GM21423 (cell line): Measurements from ENCODE around the gene SORT1.
"Not testable (repeated sequence)": the region's sequence is repeated elsewhere in the genome, so short reads cannot be mapped to it uniquely, and the experiment has no call there.

Source experiments
- ATAC-seq: cut with Tn5 transposase; IDR thresholded peaks from one replicate; pipeline ENCODE4 v1.9.1; 2021; ENCODE audit warnings: mild to moderate bottlenecking, moderate library complexity; ENCODE audit not compliant: unreplicated experiment

The SORT1 gene

DNA sequence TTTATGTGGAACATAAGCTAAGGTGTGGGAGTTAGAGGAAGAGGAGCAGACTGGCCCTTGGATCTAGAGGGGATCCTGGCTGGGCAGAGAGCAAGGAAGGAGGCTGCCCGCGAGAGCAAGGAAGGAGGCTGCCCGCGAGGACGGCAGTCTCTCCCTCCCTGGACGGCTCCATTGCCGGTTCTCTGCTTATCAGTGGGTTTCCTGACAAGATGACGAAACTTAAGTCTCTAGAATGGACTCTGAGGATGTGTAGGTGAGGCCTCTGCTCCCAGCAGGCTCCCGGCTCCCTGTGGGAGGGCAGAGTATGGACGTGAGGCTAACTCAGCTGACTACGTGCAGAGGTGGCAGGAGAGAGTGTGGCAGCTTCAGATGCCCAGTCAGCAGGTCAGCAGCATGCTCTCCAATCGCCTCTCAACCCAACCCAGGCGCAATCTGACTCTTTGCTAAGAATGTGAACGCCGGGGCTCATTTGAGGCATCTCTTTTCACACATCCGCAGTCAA lies 97.0 kb downstream of the SORT1 start:
- ATAC-seq = no peak

DNA sequence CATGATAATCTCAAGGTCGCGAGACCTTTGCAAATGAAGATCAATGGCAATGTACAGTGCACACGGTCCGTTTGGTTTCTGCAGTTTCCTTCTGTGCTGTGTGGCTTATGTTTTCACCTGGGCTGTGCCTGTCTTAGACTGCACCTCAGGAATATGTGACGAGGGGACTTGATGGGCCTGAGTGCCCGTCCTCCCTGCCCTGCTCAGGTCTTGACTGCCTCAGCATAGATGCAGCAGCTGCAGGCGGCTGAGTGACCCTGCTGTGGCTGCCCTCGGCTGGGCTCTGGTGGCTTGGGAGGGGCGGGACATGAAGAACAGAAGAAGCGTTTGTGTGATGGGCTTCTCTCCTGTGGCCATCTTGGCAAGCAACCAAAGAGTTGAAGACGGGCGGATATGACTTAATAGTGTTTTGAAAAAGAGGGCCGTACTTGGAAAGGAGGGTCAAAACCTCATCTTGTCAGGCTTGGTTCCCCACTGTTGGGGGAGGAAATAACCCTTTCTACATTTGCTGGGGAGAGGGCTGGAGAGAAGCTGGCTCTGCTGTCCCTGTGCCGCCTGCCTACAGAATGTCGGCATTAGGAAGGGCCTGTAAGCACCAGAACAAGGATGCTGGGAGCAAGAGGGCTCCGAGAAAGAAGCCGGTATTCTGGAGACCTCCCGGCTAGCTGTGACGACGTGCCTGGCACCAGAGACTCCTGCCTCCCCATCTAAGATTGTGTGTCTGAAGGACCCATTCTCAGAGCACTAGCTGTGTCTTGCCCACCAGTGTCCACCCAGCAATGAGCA lies 98.0 kb downstream of the SORT1 start:
- no peak for ATAC-seq

DNA sequence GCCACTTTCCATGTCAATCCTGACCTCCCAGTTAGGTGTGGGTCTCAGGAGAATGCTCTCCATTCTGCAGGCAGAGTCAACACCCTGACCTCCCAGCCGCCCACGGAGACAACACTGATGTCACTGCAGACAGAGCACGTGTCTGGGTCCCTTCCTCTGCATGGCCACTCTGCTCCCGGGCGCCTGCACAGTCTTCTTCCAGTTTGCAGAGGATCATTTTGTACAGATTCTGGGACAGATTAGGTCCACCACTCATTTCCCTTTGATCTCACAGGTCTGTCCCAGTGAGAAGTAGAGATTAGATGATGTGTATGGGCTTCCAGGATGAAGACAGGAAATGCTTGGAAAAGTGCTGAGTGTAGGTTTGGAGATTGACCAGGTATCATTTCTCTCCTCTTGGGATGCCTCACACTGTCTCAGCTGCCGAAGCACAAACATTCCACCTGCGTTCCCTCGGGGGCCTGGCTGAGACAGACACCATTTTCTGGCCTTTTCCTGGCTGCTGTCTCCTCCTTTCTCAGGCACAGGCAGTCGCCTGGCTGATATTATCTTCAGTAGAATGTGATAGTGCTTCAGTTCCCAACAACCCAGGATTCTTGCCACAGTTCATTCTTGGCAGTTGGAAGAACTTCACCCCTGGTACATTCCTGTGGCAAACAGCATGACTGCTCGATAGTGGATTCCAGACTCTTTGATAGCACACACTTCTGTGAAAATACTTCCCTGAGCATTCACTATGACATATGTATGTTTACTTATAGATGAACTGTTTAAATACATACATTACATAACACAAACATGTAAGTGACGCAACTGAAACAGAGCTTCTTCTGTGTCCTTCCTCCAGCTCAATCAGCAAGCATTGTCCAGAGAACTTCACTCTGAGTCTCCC lies 98.8 kb downstream of the SORT1 start:
- no peak for ATAC-seq

DNA sequence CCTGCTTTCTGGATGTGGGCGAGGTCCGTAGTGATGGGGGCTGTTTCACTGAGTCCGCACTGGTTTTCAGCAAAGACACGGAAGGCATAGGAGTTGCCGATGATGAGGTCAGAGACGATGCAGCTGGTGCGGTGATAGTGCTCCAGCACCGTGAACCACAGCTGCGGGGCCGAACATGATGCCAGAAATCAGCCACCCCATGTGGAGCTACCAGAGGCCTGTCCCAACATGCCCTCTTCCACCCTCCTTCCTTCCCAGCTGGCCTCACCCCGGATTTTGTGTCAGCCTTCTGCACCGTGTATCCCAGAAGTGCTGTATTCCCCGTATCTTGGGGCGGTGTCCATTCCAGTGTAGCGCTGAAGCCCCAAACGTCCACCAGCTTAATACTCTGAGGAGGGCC lies 100.9 kb downstream of the SORT1 start:
- no peak for ATAC-seq

DNA sequence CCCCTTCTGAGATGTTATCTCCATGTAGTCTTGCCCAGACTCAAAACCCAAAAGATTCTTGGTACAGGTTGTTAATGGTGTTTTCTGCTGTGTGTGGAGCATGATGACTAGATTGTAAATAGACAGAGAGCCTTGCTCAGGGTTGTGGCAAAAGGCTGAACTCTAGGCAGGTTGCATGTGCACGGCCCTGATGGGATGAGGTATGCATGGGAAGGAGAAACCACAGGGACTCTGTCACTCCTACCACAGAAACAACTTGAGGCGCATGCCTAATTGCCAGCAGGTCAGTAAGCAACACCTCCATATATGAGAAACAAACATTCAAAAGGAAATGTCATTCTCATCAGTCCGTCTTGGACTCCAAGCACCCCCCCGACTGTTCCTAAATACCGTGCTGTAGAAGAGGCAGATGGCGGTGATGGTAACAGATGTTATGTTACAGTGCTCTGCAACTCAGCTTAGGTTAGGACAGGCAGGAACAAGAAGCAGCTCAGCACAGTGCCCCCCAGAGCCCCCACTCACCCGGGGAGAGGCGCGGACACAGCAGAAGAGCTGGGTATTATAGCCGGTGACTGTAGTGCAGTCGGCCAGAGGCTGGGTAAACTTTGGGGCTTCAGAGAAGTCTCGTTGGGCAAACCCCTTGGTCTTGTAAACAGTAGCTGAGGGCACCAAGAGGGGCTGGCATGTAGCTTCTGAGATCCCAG lies 101.9 kb downstream of the SORT1 start:
- ATAC-seq = no peak

DNA sequence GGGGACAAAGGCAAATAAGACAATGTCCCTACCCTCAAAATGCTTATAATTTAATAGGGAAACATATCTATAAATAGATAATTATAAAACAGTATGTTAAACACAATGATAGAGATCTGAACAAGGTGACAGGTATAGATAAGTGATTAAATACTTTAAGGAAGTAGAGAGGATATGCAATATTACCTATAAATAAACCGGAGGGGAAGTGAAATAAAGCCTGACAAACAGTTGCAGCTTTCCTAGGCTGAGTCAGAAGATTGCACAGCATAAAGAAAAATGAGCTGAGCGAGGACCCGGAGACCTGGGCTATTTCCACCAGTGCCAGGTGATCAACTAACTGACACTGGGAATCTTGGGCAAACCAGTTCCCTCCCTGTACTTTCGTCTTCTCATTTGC lies 103.2 kb downstream of the SORT1 start:
- ATAC-seq = no peak

DNA sequence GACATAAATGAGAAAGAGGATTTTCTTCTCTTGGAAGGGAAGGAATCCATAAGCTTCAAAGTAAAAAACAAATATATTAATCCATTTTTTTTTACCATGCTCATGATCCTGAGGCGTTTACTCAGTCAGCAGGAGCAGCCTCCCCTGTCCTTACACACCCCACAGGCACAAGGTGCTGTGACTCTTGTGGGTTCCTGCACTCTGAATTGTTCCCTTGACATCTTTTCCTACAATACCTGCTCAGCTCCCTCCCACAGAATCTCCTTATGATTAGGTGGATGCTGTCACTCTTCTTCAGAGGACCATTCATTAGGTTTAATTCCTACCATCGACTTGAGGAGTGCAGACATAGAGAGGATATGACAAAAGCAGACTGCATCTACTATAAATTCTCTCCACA lies 104.7 kb downstream of the SORT1 start:
- no peak for ATAC-seq

DNA sequence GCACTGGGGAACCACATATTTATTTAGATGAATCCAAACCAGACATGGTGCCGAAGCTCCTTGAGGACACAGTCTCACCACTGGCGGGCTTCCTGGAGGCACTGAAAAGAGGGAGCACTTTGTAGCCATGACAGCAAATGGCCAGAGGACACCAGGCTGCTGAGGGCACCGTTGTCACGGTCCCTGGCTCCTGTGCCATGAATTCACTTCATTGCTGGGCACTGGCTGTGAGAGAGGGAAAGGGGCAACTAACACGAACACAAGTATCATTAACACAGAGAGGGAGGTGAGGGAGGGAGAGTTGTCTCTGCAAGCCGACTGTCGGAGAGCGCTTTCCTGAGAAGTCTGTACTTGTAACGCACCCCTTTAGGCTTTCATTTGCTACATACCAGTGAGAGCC lies 105.4 kb downstream of the SORT1 start:
- ATAC-seq = no peak

DNA sequence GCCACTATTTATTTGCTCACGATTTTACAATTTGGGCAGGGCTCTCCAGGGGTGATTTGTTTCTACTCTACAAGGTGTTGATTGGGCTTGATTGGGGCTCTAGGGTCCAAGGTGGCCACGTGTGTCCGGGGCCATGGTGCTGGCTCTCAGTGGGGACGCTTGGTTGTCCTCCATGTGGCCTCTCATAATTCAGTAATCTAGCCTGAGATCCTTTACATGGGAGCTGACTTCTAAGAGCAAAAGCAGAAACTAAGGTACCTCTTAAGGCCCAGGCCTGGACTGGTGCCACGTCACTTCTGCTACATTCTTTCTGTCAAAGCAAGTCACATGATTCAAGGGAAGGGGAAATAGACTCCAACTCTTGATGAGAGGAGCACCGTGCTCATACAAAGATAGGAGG lies 106.7 kb downstream of the SORT1 start:
- no peak for ATAC-seq

DNA sequence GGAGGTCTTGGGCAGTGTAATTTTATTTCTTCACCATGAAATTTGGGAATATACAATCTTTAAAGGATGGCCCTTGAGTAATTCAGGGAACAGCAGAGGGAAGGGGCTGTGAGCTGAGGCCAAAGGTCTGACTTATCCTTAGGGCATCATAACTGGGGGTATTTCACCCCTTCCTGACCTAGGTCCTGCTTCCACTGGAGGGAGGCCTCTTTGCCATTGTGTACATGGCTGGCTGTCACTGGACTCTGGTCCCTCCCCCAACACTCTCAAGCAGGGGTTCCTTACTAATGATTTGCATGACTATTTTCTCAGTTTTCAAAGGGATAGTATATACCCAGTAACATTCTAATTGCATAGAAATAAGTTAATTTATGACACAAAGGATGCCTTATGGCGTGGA lies 107.6 kb downstream of the SORT1 start:
- ATAC-seq = no peak

DNA sequence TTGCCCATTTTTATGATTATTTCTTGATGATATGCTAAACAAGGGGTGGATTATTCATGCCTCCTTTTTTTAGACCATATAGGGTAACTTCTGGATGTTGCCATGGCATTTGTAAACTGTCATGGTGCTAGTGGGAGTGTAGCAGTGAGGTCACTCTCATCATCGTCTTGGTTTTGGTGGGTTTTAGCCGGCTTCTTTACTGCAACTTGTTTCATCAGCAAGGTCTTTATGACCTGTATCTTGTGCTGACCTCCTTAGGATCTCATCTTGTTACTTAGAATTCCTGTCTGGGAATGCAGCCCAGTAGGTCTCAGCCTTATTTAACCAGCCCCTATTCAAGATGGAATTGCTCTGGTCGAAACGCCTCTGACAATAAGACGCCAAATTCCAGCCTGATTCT lies 111.0 kb downstream of the SORT1 start:
- not testable (repeated sequence) for ATAC-seq

DNA sequence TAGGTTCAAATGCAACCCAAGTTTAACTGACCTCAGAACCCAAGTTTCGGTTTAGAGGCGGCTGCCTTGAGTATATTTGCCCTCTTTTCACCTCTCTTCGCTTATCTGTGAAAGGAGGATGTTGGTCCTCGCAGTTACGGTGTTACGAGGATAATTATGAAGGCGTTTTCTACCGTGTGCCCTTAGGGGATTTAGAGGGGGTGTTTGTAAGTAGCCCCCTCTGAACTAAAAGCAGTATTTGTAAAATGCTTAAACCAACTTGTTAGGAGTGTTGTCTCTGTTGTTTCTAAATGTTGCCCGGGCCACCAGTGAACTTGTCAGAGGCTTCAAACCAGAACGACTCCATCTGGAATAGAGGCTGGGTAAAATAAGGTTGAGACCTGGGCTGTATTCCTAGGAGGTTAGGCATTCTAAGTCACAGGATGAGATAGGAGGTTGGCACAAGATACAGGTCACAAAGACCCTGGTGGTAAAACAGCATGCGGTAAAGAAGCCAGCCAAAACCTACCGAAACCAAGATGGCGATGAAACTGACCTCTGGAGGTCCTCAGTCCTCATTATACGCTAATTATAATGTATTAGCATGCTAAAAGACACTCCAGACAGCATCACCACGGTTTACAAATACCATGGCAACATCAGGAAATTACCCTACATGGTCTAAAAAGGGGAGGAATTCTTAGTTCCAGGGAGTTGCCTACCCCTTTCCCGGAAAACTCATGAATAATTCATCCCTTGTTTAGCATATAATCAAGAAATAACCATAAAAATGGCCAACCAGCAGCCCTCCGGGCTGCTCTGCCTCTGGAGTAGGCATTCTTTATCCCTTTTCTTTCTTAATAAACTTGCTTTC lies 113.7 kb downstream of the SORT1 start:
- no peak for ATAC-seq

DNA sequence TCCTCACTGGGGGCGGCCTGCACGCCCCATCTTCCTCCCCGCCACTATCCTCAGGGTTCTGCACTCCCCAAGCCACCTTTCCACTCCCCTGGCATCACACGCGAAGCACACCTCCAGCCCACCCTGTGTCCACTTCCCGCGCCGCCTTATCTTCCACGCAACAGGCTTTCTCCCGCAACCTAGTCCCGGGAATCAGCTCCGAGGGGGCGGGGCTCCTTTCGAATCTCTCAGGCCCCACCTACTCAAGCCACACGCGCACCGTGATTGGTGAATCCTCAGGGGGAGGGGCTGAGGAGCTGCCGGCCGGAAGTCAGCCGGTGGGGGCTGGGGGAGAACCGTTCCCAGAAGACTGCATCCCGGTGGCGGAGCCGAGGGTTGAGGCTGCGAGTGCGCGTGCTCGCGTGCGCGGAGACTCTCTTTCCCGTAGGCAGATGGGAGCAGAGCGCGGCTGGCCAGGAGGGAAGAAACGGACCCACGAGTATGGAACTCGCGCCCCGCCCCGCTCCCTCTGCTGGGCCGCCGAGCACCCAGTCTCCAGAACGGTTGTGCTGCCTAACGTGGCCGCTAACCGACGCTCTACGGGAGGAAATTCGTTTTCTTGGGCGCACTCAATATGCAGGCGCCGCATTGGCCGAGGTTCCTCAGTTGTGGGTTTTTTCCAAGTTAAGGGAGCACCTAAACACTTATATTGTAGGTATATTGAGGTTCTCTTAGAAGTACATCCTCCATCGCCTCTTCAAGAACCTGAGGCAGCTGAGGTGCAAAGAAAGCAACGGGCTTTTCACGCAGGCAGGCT lies 114.6 kb downstream of the SORT1 start, which contains the start of gene PSRC1:
Gene PSRC1 (minus strand): TSS at position 194 of the 796 bp plus-strand sequence.
- peak; percentile 95 for ATAC-seq

DNA sequence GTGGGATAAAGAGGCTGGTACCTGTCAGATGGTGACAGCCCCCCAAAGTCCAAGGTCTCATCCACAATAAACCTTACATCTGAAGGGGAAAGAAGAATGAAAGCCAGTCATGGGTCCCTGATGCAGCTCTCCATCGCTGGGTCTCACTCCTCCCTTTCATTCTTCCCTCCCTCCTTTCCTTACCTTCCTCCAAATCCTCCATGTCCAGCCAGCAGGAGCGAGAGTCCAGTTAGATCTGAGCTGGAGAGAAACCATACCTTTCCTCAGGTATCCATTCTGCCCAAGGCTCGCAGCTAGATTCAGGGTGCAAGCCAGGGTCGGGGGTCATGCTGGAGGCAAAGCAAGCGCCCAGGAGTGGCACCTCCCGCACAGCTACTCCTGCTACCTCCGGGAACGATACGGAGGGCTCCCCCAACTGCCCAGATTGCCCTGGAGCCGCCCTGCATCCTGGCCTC lies 115.2 kb downstream of the SORT1 start:
- ATAC-seq = no peak

DNA sequence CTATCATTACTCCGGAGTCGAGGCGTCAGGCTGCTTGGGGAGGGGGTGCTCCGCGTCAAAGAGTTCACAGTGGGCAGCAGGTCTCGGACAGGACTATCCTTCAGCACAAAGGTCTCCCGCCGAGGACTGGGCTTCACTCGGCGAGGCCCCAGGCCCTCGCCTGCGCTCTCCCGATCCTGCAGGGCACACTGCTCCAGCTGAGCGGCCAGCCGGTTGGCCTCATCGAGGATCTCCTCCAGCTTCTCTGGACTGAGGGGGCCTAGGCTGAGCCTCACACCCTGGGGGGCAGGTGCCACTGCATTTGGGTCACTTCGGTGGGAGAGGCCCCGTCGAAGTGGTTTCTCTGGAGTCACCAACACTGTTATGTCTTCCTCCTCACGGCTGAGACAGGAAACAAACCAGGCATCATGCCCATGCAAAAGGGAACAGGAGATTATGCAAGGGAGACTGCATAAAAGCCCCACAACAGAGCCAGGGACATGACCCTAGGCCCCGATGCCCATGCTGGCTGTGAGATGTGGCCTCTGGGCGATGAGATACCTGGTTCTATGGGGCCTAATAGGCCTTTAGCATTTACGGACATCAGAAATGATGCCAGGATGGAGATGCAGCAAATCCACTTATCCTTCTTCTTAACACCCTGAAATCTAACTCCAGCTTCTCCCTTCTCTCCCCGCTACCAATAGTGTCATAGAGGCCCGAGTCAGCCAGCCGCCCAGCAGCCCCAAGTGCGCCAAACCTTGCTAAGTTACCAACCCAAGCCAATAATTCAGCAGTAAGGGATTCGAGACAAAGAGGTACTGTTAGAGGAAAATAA lies 115.8 kb downstream of the SORT1 start:
- ATAC-seq = no peak

DNA sequence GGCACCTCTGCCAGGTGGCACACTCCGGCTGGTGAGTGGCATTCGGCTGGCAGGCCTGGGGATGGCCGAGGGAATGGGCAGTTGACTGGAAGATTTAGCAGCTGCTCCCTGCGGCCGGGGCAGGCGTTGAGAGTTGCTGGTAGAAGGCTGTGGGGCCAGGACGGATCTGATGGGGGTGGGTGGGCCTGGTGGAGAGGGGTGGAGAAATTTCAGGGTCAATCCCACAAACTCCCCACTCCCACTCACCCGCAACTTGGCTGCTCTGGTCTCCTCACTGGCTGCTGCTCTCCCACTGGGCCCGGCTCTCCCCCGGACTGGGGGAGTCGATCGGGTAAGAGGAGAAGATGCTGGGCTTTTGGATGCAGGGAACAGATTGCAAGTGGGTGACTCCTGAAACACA lies 116.9 kb downstream of the SORT1 start:
- ATAC-seq = no peak

DNA sequence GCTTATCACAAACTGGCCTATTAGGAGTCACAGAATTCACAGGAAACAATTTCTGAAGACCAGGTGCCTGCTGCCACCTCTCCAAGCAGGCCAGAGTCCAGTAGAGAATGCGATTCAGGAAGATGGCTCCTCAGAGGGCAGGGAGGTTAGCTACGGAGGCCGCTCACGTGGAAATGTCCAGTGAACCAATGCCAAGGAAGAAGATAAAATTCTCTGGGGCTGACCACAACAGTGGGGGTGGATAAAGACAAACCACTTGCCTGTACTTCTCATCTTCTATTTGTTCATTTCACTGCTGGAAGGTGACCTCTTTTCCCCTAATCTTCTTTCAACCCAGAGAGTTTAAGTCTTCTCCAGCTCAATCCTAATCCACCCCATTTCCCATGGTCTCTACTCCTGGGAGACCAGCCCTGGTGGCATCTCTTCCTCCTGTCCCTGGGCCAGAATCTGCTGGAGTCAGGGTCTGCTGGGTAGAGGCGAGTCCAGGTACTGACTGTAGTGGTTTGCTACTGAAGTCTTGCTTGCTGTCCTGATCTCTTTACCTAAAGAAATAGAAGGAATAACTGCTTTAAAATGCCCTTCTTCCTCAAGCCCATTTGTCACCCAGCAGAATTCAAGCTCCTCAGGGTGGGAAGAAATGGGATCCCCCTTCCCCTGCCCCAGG lies 118.0 kb downstream of the SORT1 start:
- no peak for ATAC-seq
